H1 (cell line): ENCODE measurements around the gene JAG2. TPM values are rescaled to one million over a fixed set of nuclear protein-coding genes. Genes with fewer than 3 reads are reported as not detected.
A peak's percentile ranks its signal among the peaks of the same experiment; 100 is the strongest.

Source experiments
- CTCF ChIA-PET: fragments of 300-600 bp; sonication (Branson Sonifier 250); formaldehyde crosslinking; loops from one replicate; lab custom pipeline; 2021; ENCODE audit not compliant: partially characterized antibody; lab: Charles Lee
- POLR2A ChIA-PET: fragments of 300-600 bp; sonication (Branson Sonifier 250); formaldehyde crosslinking; loops from one replicate; lab custom pipeline; 2021; ENCODE audit warnings: inconsistent platforms; ENCODE audit not compliant: partially characterized antibody; lab: Charles Lee
- DNase-seq, 2 experiments: peaks; one replicate each; pipeline versions ENCODE4 v3.0.0 to v3.0.0-alpha.2; 2010 to 2022; ENCODE audit warnings: low spot score in 2 of 2, low read depth in 1 of 2, mixed read lengths in 1 of 2
- FAIRE-seq: peaks from 2 replicates; lab custom pipeline; 2011; peaks lifted over from hg19 to GRCh38; lab: Jason Lieb, UNC
- H2AFZ ChIP-seq: 2 replicates; pipeline ENCODE4 v1.8.1; 2012; ENCODE audit warnings: low read length, inconsistent platforms
- H2AK5ac ChIP-seq: 2 replicates; pipeline ENCODE4 v1.6.1; 2013; ENCODE audit warnings: low read depth, low read length
- H2BK120ac ChIP-seq: replicated peaks from 2 replicates; pipeline ENCODE3; 2013; ENCODE audit warnings: low read depth, low read length, inconsistent platforms
- H2BK12ac ChIP-seq: 2 replicates; pipeline ENCODE4 v1.6.1; 2013; ENCODE audit warnings: low read depth, low read length
- H2BK15ac ChIP-seq: 2 replicates; pipeline ENCODE4 v1.6.1; 2013; ENCODE audit warnings: low read length
- H2BK20ac ChIP-seq: 2 replicates; pipeline ENCODE4 v1.6.1; 2013; ENCODE audit warnings: low read length
- H2BK5ac ChIP-seq: 2 replicates; pipeline ENCODE4 v1.6.1; 2013; ENCODE audit warnings: low read depth, low read length
- H3K14ac ChIP-seq: 2 replicates; pipeline ENCODE4 v1.6.1; 2013; ENCODE audit warnings: inconsistent platforms; ENCODE audit not compliant: insufficient read length
- H3K18ac ChIP-seq: 2 replicates; pipeline ENCODE4 v1.6.1; 2013; ENCODE audit warnings: low read length; ENCODE audit errors: extremely low read depth
- H3K23ac ChIP-seq: 2 replicates; pipeline ENCODE4 v1.6.1; 2013; ENCODE audit warnings: inconsistent platforms; ENCODE audit not compliant: insufficient read length
- H3K23me2 ChIP-seq: 2 replicates; pipeline ENCODE4 v1.6.1; 2013; ENCODE audit warnings: low read depth, low read length
- H3K27ac ChIP-seq: 2 replicates; pipeline ENCODE4 v1.6.1; 2011; ENCODE audit warnings: low read depth, low read length, inconsistent platforms
- H3K27me3 ChIP-seq, 4 experiments: replicated peaks in 1 of 4; 1 replicate in 1 of 4; 2 replicates in 3 of 4; pipeline versions ENCODE4 v1.6.1 to v1.8.1; 2011 to 2013; ENCODE audit warnings: low read length in 3 of 4, mild to moderate bottlenecking in 3 of 4, inconsistent platforms in 2 of 4, mixed read lengths in 2 of 4, moderate library complexity in 1 of 4; ENCODE audit not compliant: control insufficient read depth in 3 of 4, insufficient read depth in 3 of 4; ENCODE audit errors: extremely low read depth in 1 of 4
- H3K36me3 ChIP-seq, 4 experiments: 2 replicates each; pipeline versions ENCODE4 v1.6.1 to v1.8.1; 2011 to 2013; ENCODE audit warnings: mild to moderate bottlenecking in 4 of 4, low read length in 3 of 4, moderate library complexity in 2 of 4, control low read depth in 1 of 4, inconsistent platforms in 1 of 4; ENCODE audit not compliant: insufficient read depth in 4 of 4, control insufficient read depth in 2 of 4
- H3K4ac ChIP-seq: replicated peaks from 2 replicates; pipeline ENCODE3; 2013; ENCODE audit warnings: low read length, low read depth, mixed read lengths, inconsistent platforms; ENCODE audit not compliant: insufficient read length
- H3K4me1 ChIP-seq, 4 experiments: replicated peaks in 1 of 4; 1 replicate in 1 of 4; 2 replicates in 3 of 4; pipeline versions ENCODE4 v1.6.1 to v1.8.1; 2011 to 2013; ENCODE audit warnings: low read length in 3 of 4, inconsistent platforms in 2 of 4, mixed read lengths in 1 of 4; ENCODE audit not compliant: insufficient read depth in 4 of 4, control insufficient read depth in 3 of 4
- H3K4me2 ChIP-seq, 2 experiments: 2 replicates each; pipeline versions ENCODE4 v1.6.1 to v1.8.1; 2011 to 2013; ENCODE audit warnings: low read depth in 2 of 2, low read length in 2 of 2, control low read depth in 1 of 2, inconsistent platforms in 1 of 2, mild to moderate bottlenecking in 1 of 2; ENCODE audit not compliant: insufficient read depth in 1 of 2
- H3K4me3 ChIP-seq, 4 experiments: fragments of 200-600, 300-600 bp in 1 of 4; sonication (generic), shearing (Covaris generic), sonication (Bioruptor Twin) in 1 of 4; 2 replicates each; pipeline versions ENCODE4 v1.5.1 to v1.8.1; 2011 to 2016; ENCODE audit warnings: low read length in 4 of 4, low read depth in 3 of 4, control low read depth in 2 of 4, inconsistent platforms in 2 of 4, mild to moderate bottlenecking in 2 of 4, mixed read lengths in 1 of 4, moderate library complexity in 1 of 4; ENCODE audit not compliant: insufficient read depth in 2 of 4; ENCODE audit errors: extremely low read depth in 1 of 4
- H3K56ac ChIP-seq: replicated peaks from 2 replicates; pipeline ENCODE3; 2013; ENCODE audit warnings: low read depth, mild to moderate bottlenecking, mixed read lengths, low read length, inconsistent platforms; ENCODE audit not compliant: insufficient read length
- H3K79me1 ChIP-seq: 2 replicates; pipeline ENCODE4 v1.6.1; 2013; ENCODE audit warnings: low read depth, low read length, control low read depth
- H3K79me2 ChIP-seq, 2 experiments: 2 replicates each; pipeline versions ENCODE4 v1.6.1 to v1.8.1; 2012 to 2013; ENCODE audit warnings: low read length in 2 of 2, mild to moderate bottlenecking in 2 of 2, inconsistent platforms in 1 of 2; ENCODE audit not compliant: insufficient read depth in 2 of 2, control insufficient read depth in 1 of 2
- H3K9ac ChIP-seq, 4 experiments: replicated peaks in 1 of 4; 1 replicate in 1 of 4; 2 replicates in 3 of 4; pipeline versions ENCODE4 v1.6.1 to v1.8.1; 2011 to 2013; ENCODE audit warnings: low read depth in 3 of 4, low read length in 3 of 4, control low read depth in 2 of 4, mild to moderate bottlenecking in 2 of 4, moderate library complexity in 2 of 4, inconsistent platforms in 1 of 4; ENCODE audit errors: extremely low read depth in 1 of 4
- H3K9me3 ChIP-seq, 2 experiments: 2 replicates each; pipeline versions ENCODE4 v1.6.1 to v1.8.1; 2012 to 2013; ENCODE audit warnings: mild to moderate bottlenecking in 2 of 2, moderate library complexity in 2 of 2, control low read depth in 1 of 2, inconsistent platforms in 1 of 2, low read depth in 1 of 2, low read length in 1 of 2, mixed read lengths in 1 of 2; ENCODE audit not compliant: insufficient read depth in 2 of 2
- H4K20me1 ChIP-seq, 2 experiments: replicated peaks in 1 of 2; 2 replicates each; pipeline versions ENCODE3 to v1.8.1; 2011 to 2013; ENCODE audit warnings: inconsistent platforms in 2 of 2, low read length in 2 of 2, mild to moderate bottlenecking in 1 of 2; ENCODE audit not compliant: insufficient read depth in 2 of 2, control insufficient read depth in 1 of 2
- H4K5ac ChIP-seq: 2 replicates; pipeline ENCODE4 v1.6.1; 2013; ENCODE audit warnings: low read length, low read depth, mixed read lengths, inconsistent platforms; ENCODE audit not compliant: insufficient read length
- H4K8ac ChIP-seq: 2 replicates; pipeline ENCODE4 v1.8.0; 2013; ENCODE audit warnings: mild to moderate bottlenecking, moderate library complexity, low read length, inconsistent platforms; ENCODE audit not compliant: insufficient read depth; ENCODE audit errors: extremely low read depth
- H4K91ac ChIP-seq: replicated peaks from 2 replicates; pipeline ENCODE3; 2013; ENCODE audit warnings: low read length, mixed read lengths, inconsistent platforms; ENCODE audit not compliant: insufficient read length
- ASH2L ChIP-seq: fragments of 200-600, 300-600 bp; sonication (generic); IDR thresholded peaks from one replicate; pipeline ENCODE4 v1.7.1; 2017; ENCODE audit warnings: low read length
- RAD21 ChIP-seq, 2 experiments: IDR thresholded peaks in 1 of 2; conservative IDR thresholded peaks in 1 of 2; 2 replicates each; pipeline ENCODE4 v1.6.1; 2011; ENCODE audit warnings: low read depth in 2 of 2, low read length in 2 of 2, improper control_type of control experiment in 1 of 2, inconsistent platforms in 1 of 2, mild to moderate bottlenecking in 1 of 2, moderate library complexity in 1 of 2
- RNF2 ChIP-seq: fragments of 200-900, 300-1000 bp; sonication (generic); IDR thresholded peaks from 2 replicates; pipeline ENCODE4 v1.7.1; 2016; ENCODE audit warnings: borderline replicate concordance, low read depth, mild to moderate bottlenecking, antibody characterized with exemption, low read length; ENCODE audit not compliant: poor library complexity, severe bottlenecking; ENCODE audit errors: missing control alignments
- WGBS, 2 experiments: shearing (Covaris generic) in 1 of 2; methylation state at CpG; one replicate each; pipeline versions ENCODE4 v1.1.6 to v1.1.7; 2013 to 2015; ENCODE audit warnings: low lambda C conversion rate in 2 of 2, mixed read lengths in 2 of 2, inconsistent platforms in 1 of 2, low coverage in 1 of 2, missing lambda C conversion rate in 1 of 2; ENCODE audit not compliant: insufficient replicate concordance in 2 of 2, insufficient coverage in 1 of 2, insufficient read length in 1 of 2; ENCODE audit errors: extremely low coverage in 1 of 2, missing lambda C conversion rate in 1 of 2; 5-methylcytosine and 5-hydroxymethylcytosine counted together
- polyA plus RNA-seq, 7 experiments: library from polyadenylated mRNA; depleted of rRNA in 3 of 7; stranded (reverse) in 5 of 7; unstranded in 2 of 7; fragments of >200 nt in 5 of 7; fragments of 200-250 nt in 2 of 7; gene quantifications; 1 replicate in 5 of 7; 2 replicates in 1 of 7; 4 replicates in 1 of 7; pipeline versions ENCODE4 v1.2.1 to v1.2.3, GENCODE V29; 2011 to 2013; ENCODE audit warnings: missing spikeins in 2 of 7, mixed read lengths in 2 of 7
- total RNA-seq: library from RNA; stranded (reverse); fragmentation: NEBNext Ultra II Directional; extraction: Animal tissue kit (Norgen Biotek cat#: 25700); gene quantifications from 2 replicates; pipeline ENCODE4 v1.2.1, GENCODE V29; 2021
- TF ChIP-seq, protein P1 (sequence below): IDR thresholded peaks from 2 replicates; pipeline ENCODE4 v1.6.1; 2012; ENCODE audit warnings: inconsistent platforms
- TF ChIP-seq, protein P2 (sequence below), 3 experiments: IDR thresholded peaks; 1 replicate in 2 of 3; 2 replicates in 1 of 3; pipeline versions ENCODE4 v1.5.1 to v1.6.1; 2011; ENCODE audit warnings: low read length in 3 of 3, mild to moderate bottlenecking in 3 of 3, inconsistent platforms in 2 of 3, low read depth in 1 of 3, moderate library complexity in 1 of 3; ENCODE audit not compliant: insufficient read depth in 1 of 3; ENCODE audit errors: control extremely low read depth in 1 of 3

JAG2 gene
- total and polyA plus RNA-seq, 2 of the 8 experiments (the other 6 are each of a cell fraction or from before 2014, with no cell fraction given) = 2.8 to 6.2 TPM

DNA sequence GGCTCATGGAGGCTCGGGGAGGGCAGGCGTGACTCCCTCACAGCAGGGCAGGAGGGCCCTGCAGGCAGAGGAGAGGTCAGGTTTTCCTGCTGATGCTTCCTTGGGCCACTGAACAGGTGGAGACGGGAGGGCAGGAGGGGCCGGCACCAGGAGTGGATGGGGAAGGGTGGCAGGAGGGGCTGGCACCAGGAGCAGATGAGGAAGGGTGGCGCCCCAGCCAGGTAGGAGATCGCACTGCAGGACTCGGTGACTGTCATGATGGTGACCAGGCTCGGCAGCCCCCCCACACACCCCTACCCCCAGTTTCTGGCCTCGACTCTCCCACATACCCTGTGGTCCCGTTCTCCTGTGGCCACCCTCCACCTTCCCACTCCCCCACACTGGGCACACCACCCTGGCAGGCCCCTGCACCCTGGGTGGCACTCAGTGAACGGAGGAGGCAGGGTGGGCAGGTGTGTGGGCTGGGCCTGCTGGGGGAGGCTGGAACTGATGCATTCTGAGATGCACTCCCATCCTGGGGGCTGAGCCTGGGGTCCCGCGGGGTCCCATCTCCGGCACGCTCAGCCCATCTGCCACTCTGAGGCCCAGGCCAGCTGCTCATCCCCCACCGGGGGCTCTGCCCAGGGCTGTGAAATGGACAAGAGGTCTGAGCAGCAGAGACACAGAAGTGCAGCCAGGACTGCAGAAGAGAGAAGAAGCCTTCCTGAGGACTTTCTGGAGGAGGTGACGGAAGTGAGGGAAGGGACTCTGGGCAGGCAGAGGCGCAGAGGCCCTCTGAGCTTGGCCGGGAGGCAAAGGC is 9.7 kb upstream of the JAG2 start:
- Histone ChIP-seq H3K23ac (no peak overlapping the region), H4K5ac (no peak overlapping the region), H3K27ac (no peak overlapping the region), H4K91ac (no peak overlapping the region), H2BK12ac (no peak overlapping the region), H4K20me1 (peaks cover 5 to 12% of the 10 kb centered on the region in 2 experiments), H3K23me2 (peaks cover 3% of the 10 kb centered on the region; the same call in 1 of the 2 replicates), H3K4me2 (no peak overlapping the region), H4K8ac (no peak overlapping the region), H3K4me3 (no peak overlapping the region), H3K9me3 (no peaks in the 10 kb centered on the region), H2BK5ac (no peak overlapping the region), H3K79me1 (no peaks in the 10 kb centered on the region; the same call in 1 of the 2 replicates), H3K18ac (no peak overlapping the region; the same call in 1 of the 2 replicates), H3K14ac (no peak overlapping the region), H2AK5ac (no peak overlapping the region), H2AFZ (no peak overlapping the region), H2BK120ac (no peak overlapping the region), H3K4ac (no peak overlapping the region), H3K9ac (no peak overlapping the region), H3K79me2 (no peaks in the 10 kb centered on the region), H3K27me3 (peaks cover 0 to 10% (median 8%) of the 10 kb centered on the region in 4 experiments; a peak in 4 of 7 replicates), H2BK15ac (no peak overlapping the region), H3K4me1 (peaks cover 0 to 4% (median 1%) of the 10 kb centered on the region in 4 experiments; a peak in 1 of 7 replicates), H2BK20ac (no peak overlapping the region), H3K56ac (no peak overlapping the region), H3K36me3 (no peaks in the 10 kb centered on the region)
- FAIRE-seq = no peak
- TF ChIP-seq ASH2L (no peak), RNF2 (no peak), RAD21 (IDR thresholded peaks at IDR 0.05 in 1 of 2, conservative IDR thresholded peaks at IDR 0.05 in 1 of 2; ENCODE audit: low read depth in 2 of 2, low read length in 2 of 2) (peak in 1 of 2 experiments; percentile 9; a peak in 2 of 4 replicates)
- TF ChIP-seq, protein P1, sequence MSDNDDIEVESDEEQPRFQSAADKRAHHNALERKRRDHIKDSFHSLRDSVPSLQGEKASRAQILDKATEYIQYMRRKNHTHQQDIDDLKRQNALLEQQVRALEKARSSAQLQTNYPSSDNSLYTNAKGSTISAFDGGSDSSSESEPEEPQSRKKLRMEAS = no peak
- TF ChIP-seq, protein P2, sequence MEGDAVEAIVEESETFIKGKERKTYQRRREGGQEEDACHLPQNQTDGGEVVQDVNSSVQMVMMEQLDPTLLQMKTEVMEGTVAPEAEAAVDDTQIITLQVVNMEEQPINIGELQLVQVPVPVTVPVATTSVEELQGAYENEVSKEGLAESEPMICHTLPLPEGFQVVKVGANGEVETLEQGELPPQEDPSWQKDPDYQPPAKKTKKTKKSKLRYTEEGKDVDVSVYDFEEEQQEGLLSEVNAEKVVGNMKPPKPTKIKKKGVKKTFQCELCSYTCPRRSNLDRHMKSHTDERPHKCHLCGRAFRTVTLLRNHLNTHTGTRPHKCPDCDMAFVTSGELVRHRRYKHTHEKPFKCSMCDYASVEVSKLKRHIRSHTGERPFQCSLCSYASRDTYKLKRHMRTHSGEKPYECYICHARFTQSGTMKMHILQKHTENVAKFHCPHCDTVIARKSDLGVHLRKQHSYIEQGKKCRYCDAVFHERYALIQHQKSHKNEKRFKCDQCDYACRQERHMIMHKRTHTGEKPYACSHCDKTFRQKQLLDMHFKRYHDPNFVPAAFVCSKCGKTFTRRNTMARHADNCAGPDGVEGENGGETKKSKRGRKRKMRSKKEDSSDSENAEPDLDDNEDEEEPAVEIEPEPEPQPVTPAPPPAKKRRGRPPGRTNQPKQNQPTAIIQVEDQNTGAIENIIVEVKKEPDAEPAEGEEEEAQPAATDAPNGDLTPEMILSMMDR (IDR thresholded peaks at IDR 0.05; ENCODE audit: control extremely low read depth in 1 of 3, insufficient read depth in 1 of 3, low read depth in 1 of 3, low read length in 3 of 3) = peak in 2 of 3 experiments; percentile 11 to 35; a peak in 2 of 4 replicates
- 83% methylated on average over 15 of the region's 19 CpGs; no CpG with 5 or more reads in 1 of the 2 experiments for WGBS, 2 experiments
- ChIA-PET POLR2A (interaction anchor here (0.6 to 2.3 kb wide), 2 partner anchors 9 to 165 kb away, joined by 3 to 6 read pairs; partner anchors contain the start of gene JAG2), CTCF (interaction anchor here (0.7 to 2.4 kb wide), 9 partner anchors 9 to 303 kb away, joined by 3 to 11 read pairs (median 3); partner anchors contain the start of gene GPR132)
- DNase-seq = no peak
